ENCODE data around the gene LRRC8E.

GRCh38 chr19:7866399-7867091 is 21.8 kb upstream of the LRRC8E start:
- TF ChIP-seq POLR2A (IDR thresholded peaks at IDR 0.05; ENCODE audit: low read depth, low read length) (no peak), EZH2 (IDR thresholded peaks at IDR 0.05; ENCODE audit: borderline replicate concordance, control insufficient read depth, low read depth, low read length) (no peak), CEBPZ (IDR thresholded peaks at IDR 0.05; ENCODE audit: low read depth, low read length) (no peak)
